Stimulated activated naive B cell treated with anti-CD40 and anti-IgM and Interleukin-4, amounts not matched to agents 10 μg/mL and 1 μg/mL and 100 μg/mL, for 72 hours (primary cell): ENCODE measurements around the gene HS6ST1.

ENCODE experiments used
- ATAC-seq, 2 donors: fragments of 150-1000 bp; cut with Tn5 transposase; replicated peaks; 2 replicates each; pipeline ENCODE4 v1.10.0; 2021; ENCODE audit warnings: moderate library complexity in 1 of 2
- DNase-seq: peaks from one replicate; pipeline ENCODE4 v3.0.0; 2021
- H3K27ac Mint-ChIP-seq: one replicate; pipeline ENCODE4 v1.8.0; 2022; ENCODE audit warnings: mild to moderate bottlenecking, mixed read lengths
- H3K27me3 Mint-ChIP-seq, 2 donors: one replicate each; pipeline ENCODE4 v1.8.0; 2022; ENCODE audit warnings: mixed read lengths in 2 of 2
- H3K36me3 Mint-ChIP-seq, 2 donors: one replicate each; pipeline ENCODE4 v1.8.0; 2022; ENCODE audit warnings: mixed read lengths in 2 of 2, mild to moderate bottlenecking in 1 of 2
- H3K4me1 Mint-ChIP-seq, 2 donors: one replicate each; pipeline ENCODE4 v1.8.0; 2022; ENCODE audit warnings: mixed read lengths in 2 of 2, mild to moderate bottlenecking in 1 of 2
- H3K4me3 Mint-ChIP-seq, 2 donors: one replicate each; pipeline ENCODE4 v1.8.0; 2022; ENCODE audit warnings: mild to moderate bottlenecking in 2 of 2, mixed read lengths in 2 of 2, moderate library complexity in 1 of 2
- H3K9me3 Mint-ChIP-seq, 2 donors: one replicate each; pipeline ENCODE4 v1.8.0; 2022; ENCODE audit warnings: mixed read lengths in 2 of 2, mild to moderate bottlenecking in 1 of 2

HS6ST1 gene

DNA sequence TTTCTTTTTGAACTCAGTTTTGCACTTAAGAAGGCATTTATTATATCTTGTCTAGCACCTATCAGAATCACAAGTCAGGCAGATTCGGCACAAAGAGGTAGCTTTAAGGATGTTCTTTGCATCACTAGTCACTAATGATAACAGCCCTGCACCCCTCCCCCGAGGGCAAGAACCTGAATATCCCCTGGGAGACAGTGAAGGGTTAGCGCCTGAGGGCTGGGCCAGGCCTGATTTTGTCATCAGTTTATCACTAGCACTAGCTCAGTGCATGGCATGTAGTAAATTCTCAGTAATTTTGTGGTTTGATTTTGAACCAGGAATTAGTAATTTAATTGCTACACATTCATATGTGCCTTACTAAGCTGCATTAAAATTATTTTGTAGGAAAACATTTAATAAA is 23.9 kb upstream of the HS6ST1 start:
- H3K27me3 Mint-ChIP-seq = no peaks in the 10 kb centered on the region
- H3K27ac Mint-ChIP-seq = no peak overlapping the region
- H3K9me3 Mint-ChIP-seq = peaks cover 12 to 15% of the 10 kb centered on the region in 2 donors
- DNase-seq (no peak), ATAC-seq (no peak)
- H3K4me1 Mint-ChIP-seq = peaks cover 0 to 4% of the 10 kb centered on the region in 2 donors
- peaks cover 0 to 4% of the 10 kb centered on the region in 2 donors for H3K36me3 Mint-ChIP-seq
- no peak overlapping the region for H3K4me3 Mint-ChIP-seq

DNA sequence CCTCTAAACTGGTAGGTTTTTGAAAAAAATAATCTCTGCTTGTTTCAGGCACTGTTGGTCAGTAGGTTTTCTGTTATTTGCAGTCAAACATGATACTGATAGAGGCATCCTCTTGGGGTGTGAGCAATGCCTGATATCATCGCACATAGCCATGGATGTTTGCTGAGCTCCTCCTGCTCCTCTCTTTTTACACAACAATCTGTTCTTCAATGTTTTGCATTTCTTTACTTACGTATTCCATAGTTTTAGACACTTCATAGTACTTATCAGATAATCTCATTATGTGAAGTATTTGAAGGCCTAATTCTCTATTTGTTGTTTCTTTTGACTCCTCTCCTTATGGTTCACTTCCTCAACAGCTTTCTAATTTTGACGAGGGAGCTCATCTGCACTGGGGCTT is 23.0 kb upstream of the HS6ST1 start:
- Mint-ChIP-seq H3K4me3 (no peak overlapping the region), H3K27ac (no peak overlapping the region), H3K36me3 (peaks cover 0 to 4% of the 10 kb centered on the region in 2 donors), H3K27me3 (no peaks in the 10 kb centered on the region), H3K4me1 (peaks cover 0 to 4% of the 10 kb centered on the region in 2 donors), H3K9me3 (peaks cover 12 to 15% of the 10 kb centered on the region in 2 donors)
- DNase-seq (no peak), ATAC-seq (no peak)

DNA sequence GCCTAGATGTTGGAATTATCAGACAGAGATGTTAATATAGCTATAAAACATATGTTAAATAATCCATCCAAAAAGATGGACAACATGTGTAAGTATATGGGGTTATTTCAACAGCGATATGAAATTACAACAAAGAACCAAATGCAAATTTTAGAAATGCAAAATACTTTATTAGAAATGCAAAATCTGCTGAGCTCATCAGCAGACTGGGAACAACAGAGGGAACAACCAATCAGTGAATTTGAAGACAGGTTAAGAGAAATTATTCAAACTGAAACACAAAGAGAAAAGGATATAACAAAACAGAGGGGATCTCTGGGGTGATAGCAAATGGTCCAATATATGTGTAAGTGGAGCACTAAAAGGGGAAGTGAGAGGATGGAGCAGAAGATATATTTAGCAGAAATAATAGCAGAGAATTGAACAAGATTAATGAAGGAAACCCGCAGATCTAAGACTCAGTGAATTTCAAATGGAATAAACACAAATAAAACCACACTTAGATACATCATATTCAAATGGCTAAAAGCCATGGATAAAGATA is 13.5 kb upstream of the HS6ST1 start:
- Mint-ChIP-seq H3K9me3 (peaks cover 13 to 16% of the 10 kb centered on the region in 2 donors), H3K4me3 (no peak overlapping the region), H3K27me3 (no peaks in the 10 kb centered on the region), H3K27ac (no peak overlapping the region), H3K36me3 (peaks cover 5 to 6% of the 10 kb centered on the region in 2 donors), H3K4me1 (peaks cover 0 to 1% of the 10 kb centered on the region in 2 donors)
- ATAC-seq = no peak
- no peak for DNase-seq

DNA sequence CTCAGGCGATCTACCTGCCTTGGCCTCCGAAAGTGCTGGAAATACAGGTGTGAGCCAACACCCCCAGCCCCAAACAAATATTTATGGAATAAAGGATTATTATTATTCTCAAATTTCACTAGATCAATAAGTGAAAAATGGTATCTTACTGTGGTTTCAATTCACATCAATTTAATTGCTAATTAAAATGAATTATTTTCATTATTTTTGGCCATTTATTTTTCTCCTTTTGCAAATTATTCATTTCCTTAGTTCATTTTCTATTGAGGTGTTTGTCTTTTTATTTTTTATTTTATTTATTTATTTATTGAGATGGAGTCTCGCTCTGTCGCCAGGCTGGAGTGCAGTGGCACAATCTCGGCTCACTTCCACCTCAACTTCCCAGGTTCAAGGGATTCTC is 11.9 kb upstream of the HS6ST1 start:
- H3K27me3 Mint-ChIP-seq = no peaks in the 10 kb centered on the region
- H3K4me1 Mint-ChIP-seq = peaks cover 0 to 1% of the 10 kb centered on the region in 2 donors
- H3K4me3 Mint-ChIP-seq = no peak overlapping the region
- no peak overlapping the region for H3K27ac Mint-ChIP-seq
- DNase-seq (no peak), ATAC-seq (no peak)
- H3K36me3 Mint-ChIP-seq = peaks cover 5 to 6% of the 10 kb centered on the region in 2 donors
- H3K9me3 Mint-ChIP-seq = peaks cover 13 to 16% of the 10 kb centered on the region in 2 donors

DNA sequence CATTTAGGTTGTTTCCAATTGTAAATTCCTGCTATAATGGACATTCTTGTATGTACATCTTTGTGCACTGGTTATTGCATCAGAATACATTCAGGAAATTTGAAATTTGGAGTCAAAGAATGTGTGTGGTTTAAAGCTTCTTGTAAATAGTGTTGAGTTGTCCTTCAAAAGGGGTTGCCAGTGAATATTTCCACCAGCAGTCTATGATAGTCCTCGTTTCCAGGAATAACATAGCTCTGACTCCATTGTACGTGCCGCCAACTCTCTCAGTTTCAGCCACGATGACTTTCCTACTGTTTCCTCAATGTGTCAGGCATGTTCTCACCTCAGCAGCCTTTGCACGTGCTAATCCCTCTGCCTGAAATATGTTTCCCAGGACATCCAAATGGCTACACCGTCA is 10.9 kb upstream of the HS6ST1 start:
- Mint-ChIP-seq H3K4me1 (peaks cover 0 to 1% of the 10 kb centered on the region in 2 donors), H3K36me3 (peaks cover 5 to 6% of the 10 kb centered on the region in 2 donors), H3K4me3 (no peak overlapping the region), H3K9me3 (peaks cover 13 to 16% of the 10 kb centered on the region in 2 donors), H3K27me3 (no peaks in the 10 kb centered on the region), H3K27ac (no peak overlapping the region)
- ATAC-seq (no peak), DNase-seq (no peak)

DNA sequence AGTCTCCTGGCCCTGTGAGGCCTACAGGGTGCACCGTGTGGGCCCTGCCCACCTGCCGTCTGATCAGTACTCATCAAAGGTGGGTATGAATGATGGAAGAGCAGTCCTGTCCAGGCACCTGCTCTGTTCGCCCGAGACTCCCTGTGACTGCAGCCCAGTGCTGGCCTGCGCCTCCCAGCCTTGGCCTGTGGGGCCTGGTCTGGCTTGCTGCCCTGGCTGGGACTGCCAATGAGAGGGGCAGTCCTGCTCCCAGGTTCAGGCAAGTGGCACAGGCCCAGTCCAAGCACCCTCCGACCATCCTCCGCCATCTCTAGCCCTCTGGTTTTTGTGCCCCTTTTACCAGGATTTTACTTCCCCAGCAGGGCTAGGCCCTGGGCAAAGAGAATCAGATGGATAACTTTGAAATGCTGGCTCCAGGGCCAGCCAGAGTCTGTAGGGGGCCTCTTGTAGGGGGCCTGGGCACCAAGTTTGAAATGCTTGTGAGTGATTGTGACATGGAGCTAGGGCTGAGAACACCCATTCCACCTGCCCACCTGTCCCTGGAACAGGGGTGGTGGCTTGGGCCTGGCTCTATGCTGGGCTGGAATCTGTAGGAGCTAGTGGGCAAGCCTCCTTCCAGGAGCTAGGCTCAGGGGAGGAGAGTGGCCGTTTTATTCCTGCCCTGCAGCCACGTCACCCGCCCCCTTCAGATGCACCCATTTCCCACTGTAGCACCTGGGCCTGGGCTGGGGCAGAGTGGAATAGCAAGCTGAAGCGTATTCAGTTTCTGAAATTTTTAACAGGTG is 8.7 kb upstream of the HS6ST1 start:
- Mint-ChIP-seq H3K36me3 (peaks cover 3 to 4% of the 10 kb centered on the region in 2 donors), H3K4me1 (peaks cover 0 to 1% of the 10 kb centered on the region in 2 donors), H3K4me3 (no peak overlapping the region), H3K9me3 (peaks cover 9 to 11% of the 10 kb centered on the region in 2 donors), H3K27me3 (no peaks in the 10 kb centered on the region), H3K27ac (no peak overlapping the region)
- ATAC-seq (peak in 1 of 2 donors; percentile 3), DNase-seq (no peak)

DNA sequence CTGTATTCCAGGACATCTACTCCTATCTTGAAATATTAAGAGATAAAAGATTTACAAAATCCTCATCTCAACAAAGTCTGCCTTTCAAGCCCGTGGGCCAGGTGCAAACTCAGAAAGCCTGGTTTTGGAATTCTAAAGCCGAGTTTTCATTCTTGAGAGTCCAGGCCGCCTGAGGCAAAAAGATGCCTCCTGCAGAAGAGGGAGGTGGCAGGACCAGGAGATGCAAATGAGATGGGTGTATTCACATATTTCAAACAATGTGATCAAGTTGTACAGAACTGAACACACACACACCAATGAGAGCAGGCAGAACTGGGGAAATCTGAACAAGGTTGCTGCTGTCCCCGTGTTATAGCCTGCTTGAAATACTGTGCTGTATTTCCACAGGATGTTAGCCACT is 7.7 kb upstream of the HS6ST1 start:
- Mint-ChIP-seq H3K36me3 (no peaks in the 10 kb centered on the region), H3K4me1 (peaks cover 4 to 5% of the 10 kb centered on the region in 2 donors), H3K9me3 (peaks cover 0 to under 1% of the 10 kb centered on the region in 2 donors), H3K27ac (no peak overlapping the region), H3K27me3 (no peaks in the 10 kb centered on the region), H3K4me3 (no peak overlapping the region)
- DNase-seq = no peak
- no peak for ATAC-seq

DNA sequence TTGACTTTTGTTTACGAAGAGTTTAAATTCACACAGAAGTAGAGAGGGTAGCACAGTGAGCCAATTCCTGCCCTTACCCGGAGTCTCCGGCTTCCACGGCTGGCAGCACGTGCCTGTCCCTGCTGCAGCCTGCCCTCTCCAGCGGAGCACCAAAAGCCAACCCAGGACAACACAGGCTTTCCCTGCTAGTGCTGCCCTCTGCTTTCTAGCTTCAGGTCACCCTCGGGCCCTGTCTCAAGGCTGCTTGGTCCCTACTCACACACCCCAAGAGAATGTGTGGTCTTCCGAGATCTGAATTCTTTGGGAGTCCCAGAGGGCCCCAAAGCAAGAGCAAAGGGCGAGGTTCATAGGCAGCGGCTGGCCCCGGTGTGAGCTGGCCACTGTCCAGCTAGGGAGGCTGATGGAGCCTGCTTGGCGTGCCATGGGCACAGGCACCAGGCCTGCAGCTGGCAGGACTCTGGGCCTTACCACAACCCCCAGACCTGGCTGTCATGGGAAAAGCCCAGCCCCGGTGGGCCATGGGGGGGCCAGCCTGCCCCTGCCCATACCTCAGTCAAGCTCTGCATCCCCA is 7.0 kb upstream of the HS6ST1 start:
- Mint-ChIP-seq H3K27ac (no peak overlapping the region), H3K4me3 (no peak overlapping the region), H3K4me1 (peaks cover 8 to 10% of the 10 kb centered on the region in 2 donors), H3K9me3 (no peaks in the 10 kb centered on the region), H3K36me3 (no peaks in the 10 kb centered on the region), H3K27me3 (peaks cover 0 to 2% of the 10 kb centered on the region in 2 donors)
- ATAC-seq = no peak
- DNase-seq = no peak

DNA sequence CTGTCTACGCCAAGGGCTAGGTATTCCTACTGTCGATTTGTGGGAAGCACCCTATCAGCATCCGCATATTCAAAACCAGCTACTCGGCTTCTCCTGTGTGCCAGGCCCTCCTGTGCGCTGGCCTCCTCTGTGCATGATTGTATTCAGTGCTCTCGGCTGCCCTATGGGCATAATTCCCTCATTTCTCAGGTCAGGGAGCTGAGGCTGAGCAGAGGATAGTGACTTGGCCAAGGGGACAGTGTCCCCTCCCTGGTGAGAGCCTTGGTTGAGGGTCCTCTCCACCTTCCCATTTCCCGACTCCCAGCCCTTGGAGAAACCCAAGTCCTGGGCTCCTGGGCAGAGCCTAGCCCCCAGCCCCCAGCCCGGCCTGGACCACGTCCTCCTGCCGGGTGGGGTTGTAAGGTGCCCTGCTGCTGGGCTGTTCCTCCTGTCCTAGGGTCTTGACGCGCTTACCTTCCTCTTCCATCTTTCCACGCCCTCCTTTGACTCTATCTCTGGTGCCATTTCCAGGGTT is 6.3 kb upstream of the HS6ST1 start:
- no peaks in the 10 kb centered on the region for H3K9me3 Mint-ChIP-seq
- no peaks in the 10 kb centered on the region for H3K36me3 Mint-ChIP-seq
- H3K4me3 Mint-ChIP-seq = no peak overlapping the region
- peaks cover 13 to 14% of the 10 kb centered on the region in 2 donors for H3K4me1 Mint-ChIP-seq
- DNase-seq = no peak
- ATAC-seq = no peak
- H3K27me3 Mint-ChIP-seq = peaks cover 0 to 6% of the 10 kb centered on the region in 2 donors
- no peak overlapping the region for H3K27ac Mint-ChIP-seq

DNA sequence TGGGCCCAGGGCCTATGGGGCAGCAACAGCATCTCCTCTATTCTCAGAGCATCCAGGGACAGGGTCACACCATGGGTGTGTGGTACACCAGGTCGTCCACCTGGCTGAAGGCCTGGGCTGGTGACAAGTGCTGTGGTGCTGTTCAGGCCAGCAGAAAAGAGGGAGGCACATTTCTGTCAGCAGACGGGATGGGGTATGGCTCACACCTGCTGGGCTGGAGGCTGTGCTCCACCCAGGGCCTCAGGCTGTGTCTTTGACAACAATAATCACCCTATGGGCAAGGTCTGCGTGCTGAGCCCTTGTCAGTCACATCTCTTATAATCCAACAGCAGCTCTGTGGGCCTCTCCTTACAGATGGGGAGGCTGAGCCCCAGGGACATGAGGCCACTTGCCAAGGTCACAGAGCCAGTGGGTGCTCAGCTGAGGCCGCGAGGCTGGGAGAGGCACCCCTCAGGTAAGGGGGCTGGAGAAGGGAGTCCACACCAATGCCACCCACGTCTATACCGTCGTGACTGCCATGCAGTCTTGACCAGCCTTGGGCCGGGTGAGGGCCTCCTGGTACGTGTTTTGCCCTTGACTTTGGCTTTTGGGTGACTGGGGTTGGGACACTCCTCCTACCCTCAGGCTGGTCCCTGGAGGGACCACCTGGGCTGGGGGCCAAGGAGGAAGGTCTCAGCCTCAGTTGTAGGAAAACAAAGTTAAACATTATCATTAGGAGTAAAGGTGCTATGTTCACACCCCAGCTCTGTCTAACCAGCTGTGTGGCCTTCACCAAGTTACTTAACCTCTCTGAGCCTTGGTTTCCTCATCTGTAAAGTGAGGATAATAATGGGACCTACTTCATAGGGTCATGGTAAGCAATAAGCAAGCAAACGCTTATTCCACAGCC is 5.6 kb upstream of the HS6ST1 start:
- H3K27me3 Mint-ChIP-seq = peaks cover 0 to 6% of the 10 kb centered on the region in 2 donors
- H3K9me3 Mint-ChIP-seq = no peaks in the 10 kb centered on the region
- H3K4me1 Mint-ChIP-seq = peaks cover 12 to 14% of the 10 kb centered on the region in 2 donors
- H3K27ac Mint-ChIP-seq = no peak overlapping the region
- no peaks in the 10 kb centered on the region for H3K36me3 Mint-ChIP-seq
- no peak overlapping the region for H3K4me3 Mint-ChIP-seq
- no peak for ATAC-seq
- no peak for DNase-seq

DNA sequence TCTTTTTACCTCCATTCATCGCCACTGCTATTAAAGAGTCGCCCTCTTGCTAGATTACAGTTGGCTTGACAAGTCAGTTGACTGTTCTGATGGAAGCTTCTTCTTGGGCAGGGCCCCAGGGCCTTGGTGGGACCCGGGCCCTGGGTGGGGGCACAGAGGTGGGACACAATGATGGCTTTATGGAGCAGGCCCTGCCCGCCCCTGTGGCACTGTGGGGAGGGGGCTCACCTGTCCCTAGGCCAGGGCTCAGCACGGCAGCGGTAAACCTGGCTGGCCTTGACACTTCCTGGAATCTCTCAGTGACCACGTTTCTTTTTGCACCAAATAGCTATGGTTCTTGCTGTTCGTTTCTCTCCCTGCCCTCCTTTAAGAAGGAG is 4.9 kb upstream of the HS6ST1 start:
- Mint-ChIP-seq H3K27ac (peak overlapping the region; percentile 80), H3K27me3 (peaks cover 0 to 6% of the 10 kb centered on the region in 2 donors), H3K36me3 (no peaks in the 10 kb centered on the region), H3K4me1 (peaks cover 12 to 14% of the 10 kb centered on the region in 2 donors), H3K4me3 (peak overlapping the region; percentile 9 to 60), H3K9me3 (no peaks in the 10 kb centered on the region)
- DNase-seq (no peak), ATAC-seq (no peak)

DNA sequence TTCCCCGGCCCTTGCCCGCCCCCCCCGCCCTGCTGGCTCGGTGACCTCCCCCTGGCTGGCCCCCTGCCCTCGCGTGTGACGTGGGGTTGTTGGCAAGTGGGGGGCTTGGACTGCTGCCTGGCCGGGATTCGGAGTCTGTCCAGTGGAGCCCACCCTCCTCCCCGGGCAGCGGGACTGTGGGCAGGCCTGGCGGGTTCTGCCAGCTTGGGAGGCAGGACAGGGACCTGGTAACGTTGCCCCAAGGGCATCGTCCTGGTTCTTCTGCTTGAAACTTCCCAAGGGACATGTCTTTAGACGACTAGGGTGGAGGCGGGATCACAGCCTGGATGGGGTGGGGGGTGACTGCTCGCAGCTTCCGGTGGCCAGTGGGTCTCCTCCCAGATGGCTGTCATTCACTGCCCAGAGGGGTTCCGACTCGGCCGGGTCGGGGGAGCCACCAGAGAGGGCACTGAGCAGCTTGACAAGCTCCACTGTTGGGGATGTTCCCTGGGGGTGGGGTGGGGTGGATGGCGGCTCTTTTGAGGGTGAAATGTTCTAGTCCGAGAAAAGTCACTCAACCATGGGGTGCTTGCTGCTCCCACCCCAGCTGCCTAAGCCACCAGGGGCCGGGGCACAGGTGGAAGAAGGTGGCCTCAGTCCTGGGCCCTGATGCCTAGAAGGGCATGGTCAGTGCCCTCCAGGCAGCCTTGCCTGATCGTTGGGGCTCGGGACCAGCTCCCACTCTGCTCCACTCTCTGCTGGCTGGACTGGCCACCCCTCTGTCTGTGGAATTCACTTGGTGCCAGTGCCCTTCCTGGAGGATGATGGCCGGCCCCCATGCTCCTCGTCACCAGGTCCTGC is 4.3 kb upstream of the HS6ST1 start:
- Mint-ChIP-seq H3K4me3 (peak overlapping the region; percentile 44 to 60), H3K27ac (peak overlapping the region; percentile 80), H3K27me3 (peaks cover 0 to 6% of the 10 kb centered on the region in 2 donors), H3K36me3 (no peaks in the 10 kb centered on the region), H3K9me3 (no peaks in the 10 kb centered on the region), H3K4me1 (peaks cover 12 to 14% of the 10 kb centered on the region in 2 donors)
- DNase-seq (no peak), ATAC-seq (no peak)
